OCI-LY1 (cell line): ENCODE data around the gene PCDHGA11.

ENCODE experiments used
- CTCF ChIP-seq: fragments of 200-600 bp; sonication (generic), shearing (Covaris generic); IDR thresholded peaks from 2 replicates; pipeline ENCODE4 v1.5.1; 2017; ENCODE audit warnings: mild to moderate bottlenecking, antibody characterized with exemption, low read length, moderate library complexity, mixed read lengths
- EZH2 ChIP-seq: fragments of 200-600 bp; sonication (generic), shearing (Covaris generic); IDR thresholded peaks from 2 replicates; pipeline ENCODE4 v1.8.0; 2017; ENCODE audit warnings: borderline replicate concordance, mixed run types, mild to moderate bottlenecking, antibody characterized with exemption, low read length, moderate library complexity, mixed read lengths

GRCh38 chr5:141388661-141389060, 32.2 kb upstream of the PCDHGA11 start:
- TF ChIP-seq CTCF (no peak), EZH2 (no peak)
